ENCODE data around the gene TNFSF12. TPM values are rescaled to one million over a fixed set of nuclear protein-coding genes. Genes with fewer than 3 reads are reported as not detected.

TNFSF12 gene, protein sequence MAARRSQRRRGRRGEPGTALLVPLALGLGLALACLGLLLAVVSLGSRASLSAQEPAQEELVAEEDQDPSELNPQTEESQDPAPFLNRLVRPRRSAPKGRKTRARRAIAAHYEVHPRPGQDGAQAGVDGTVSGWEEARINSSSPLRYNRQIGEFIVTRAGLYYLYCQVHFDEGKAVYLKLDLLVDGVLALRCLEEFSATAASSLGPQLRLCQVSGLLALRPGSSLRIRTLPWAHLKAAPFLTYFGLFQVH
- 4.7 TPM for total RNA-seq

DNA sequence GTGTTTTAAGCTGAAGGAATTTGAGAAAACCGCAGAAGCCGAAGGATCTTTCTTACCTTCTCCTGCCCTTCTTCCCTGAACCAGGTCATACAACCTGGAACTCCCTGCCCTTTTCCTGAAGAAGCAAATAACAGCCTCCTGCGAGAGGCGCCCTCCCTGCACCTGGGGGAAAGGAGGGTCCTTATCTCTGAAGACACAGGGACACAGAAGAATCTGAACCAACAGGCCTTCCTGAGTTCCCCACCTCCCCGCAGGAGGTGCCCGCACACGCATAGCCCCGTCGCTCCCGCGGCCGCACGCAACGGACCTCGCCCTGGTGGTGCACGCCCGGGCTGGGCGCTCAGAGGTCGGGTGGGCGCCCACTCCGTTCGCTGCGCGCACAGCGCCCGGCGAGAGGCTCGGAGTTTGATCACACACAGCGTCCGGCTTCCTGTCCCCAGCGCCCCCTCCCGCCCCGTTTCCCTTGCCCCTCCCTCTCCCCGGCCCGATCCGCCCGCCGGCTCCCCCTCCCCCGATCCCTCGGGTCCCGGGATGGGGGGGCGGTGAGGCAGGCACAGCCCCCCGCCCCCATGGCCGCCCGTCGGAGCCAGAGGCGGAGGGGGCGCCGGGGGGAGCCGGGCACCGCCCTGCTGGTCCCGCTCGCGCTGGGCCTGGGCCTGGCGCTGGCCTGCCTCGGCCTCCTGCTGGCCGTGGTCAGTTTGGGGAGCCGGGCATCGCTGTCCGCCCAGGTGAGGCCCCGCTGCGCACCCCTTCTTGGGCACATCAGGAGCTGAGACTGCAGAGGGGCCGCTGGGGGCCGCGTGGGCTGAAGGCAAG, at the start of gene TNFSF12:
Gene TNFSF12, plus strand, starts transcription at position 474 of the 816 bp plus-strand sequence. Its CDS starts 96 bp downstream, at position 570.
- peaks cover 14 to 20% (median 16%) of the 10 kb centered on the region in 3 donors for H3K4me1 ChIP-seq (ENCODE audit: control insufficient read depth in 3 of 3, insufficient read depth in 3 of 3, low read length in 3 of 3)
- peak within 1 kb of the TSS; percentile 58 for H3K27ac ChIP-seq (ENCODE audit: low read depth, low read length)
- H3K9me3 ChIP-seq (ENCODE audit: control insufficient read depth in 3 of 3, low read length in 3 of 3) = no peaks in the 10 kb centered on the region
- peak within 1 kb of the TSS; percentile 82 to 87 (median 84) for H3K9ac ChIP-seq (ENCODE audit: low read depth in 1 of 3, low read length in 3 of 3)
- peaks cover 0 to 3% (median 0%) of the 10 kb centered on the region in 3 donors for H3K27me3 ChIP-seq (ENCODE audit: control insufficient read depth in 3 of 3, insufficient read depth in 3 of 3, low read length in 3 of 3)
- H3K4me3 ChIP-seq (ENCODE audit: low read length in 3 of 3) = peak within 1 kb of the TSS; percentile 84 to 91 (median 87)
- peaks cover 0 to 12% (median 2%) of the 10 kb centered on the region in 3 donors for H3K36me3 ChIP-seq (ENCODE audit: control insufficient read depth in 3 of 3, insufficient read depth in 3 of 3, low read length in 3 of 3)

GRCh38 chr17:7499161-7499560, 49.7 kb upstream of the TNFSF12 start:
- H3K36me3 ChIP-seq (ENCODE audit: control insufficient read depth in 3 of 3, insufficient read depth in 3 of 3, low read length in 3 of 3) = peaks cover 75 to 79% (median 78%) of the 10 kb centered on the region in 3 donors
- H3K4me1 ChIP-seq (ENCODE audit: control insufficient read depth in 3 of 3, insufficient read depth in 3 of 3, low read length in 3 of 3) = peaks cover 0 to 12% (median 0%) of the 10 kb centered on the region in 3 donors
- no peaks in the 10 kb centered on the region for H3K9me3 ChIP-seq (ENCODE audit: control insufficient read depth in 3 of 3, low read length in 3 of 3)

GRCh38 chr17:7501729-7502128, 47.1 kb upstream of the TNFSF12 start:
- Histone ChIP-seq H3K4me1 (ENCODE audit: control insufficient read depth in 3 of 3, insufficient read depth in 3 of 3, low read length in 3 of 3) (peaks cover 0 to 7% (median 0%) of the 10 kb centered on the region in 3 donors), H3K36me3 (ENCODE audit: control insufficient read depth in 3 of 3, insufficient read depth in 3 of 3, low read length in 3 of 3) (peaks cover 75 to 89% (median 89%) of the 10 kb centered on the region in 3 donors), H3K27ac (ENCODE audit: low read depth, low read length) (no peak overlapping the region), H3K4me3 (ENCODE audit: low read length in 3 of 3) (no peak overlapping the region), H3K9ac (ENCODE audit: low read depth in 1 of 3, low read length in 3 of 3) (no peak overlapping the region), H3K9me3 (ENCODE audit: control insufficient read depth in 3 of 3, low read length in 3 of 3) (no peaks in the 10 kb centered on the region), H3K27me3 (ENCODE audit: control insufficient read depth in 3 of 3, insufficient read depth in 3 of 3, low read length in 3 of 3) (no peaks in the 10 kb centered on the region)

More at GRCh38 chr17:7499161-7499560, 49.7 kb upstream of the TNFSF12 start:
- no peak overlapping the region for H3K9ac ChIP-seq (ENCODE audit: low read depth in 1 of 3, low read length in 3 of 3)
- no peaks in the 10 kb centered on the region for H3K27me3 ChIP-seq (ENCODE audit: control insufficient read depth in 3 of 3, insufficient read depth in 3 of 3, low read length in 3 of 3)
- no peak overlapping the region for H3K4me3 ChIP-seq (ENCODE audit: low read length in 3 of 3)
- no peak overlapping the region for H3K27ac ChIP-seq (ENCODE audit: low read depth, low read length)

- H3K27me3 ChIP-seq (ENCODE audit: control insufficient read depth in 3 of 3, insufficient read depth in 3 of 3, low read length in 3 of 3) = no peaks in the 10 kb centered on the region
- peaks cover 72 to 88% (median 86%) of the 10 kb centered on the region in 3 donors for H3K36me3 ChIP-seq (ENCODE audit: control insufficient read depth in 3 of 3, insufficient read depth in 3 of 3, low read length in 3 of 3)
- H3K9ac ChIP-seq (ENCODE audit: low read depth in 1 of 3, low read length in 3 of 3) = no peak overlapping the region
- no peak overlapping the region for H3K4me3 ChIP-seq (ENCODE audit: low read length in 3 of 3)
- H3K27ac ChIP-seq (ENCODE audit: low read depth, low read length) = no peak overlapping the region
- H3K9me3 ChIP-seq (ENCODE audit: control insufficient read depth in 3 of 3, low read length in 3 of 3) = no peaks in the 10 kb centered on the region
- peaks cover 0 to 5% (median 0%) of the 10 kb centered on the region in 3 donors for H3K4me1 ChIP-seq (ENCODE audit: control insufficient read depth in 3 of 3, insufficient read depth in 3 of 3, low read length in 3 of 3)
These were observed 46.5 kb upstream of the TNFSF12 start for GRCh38 chr17:7502171-7502847.

GRCh38 chr17:7502987-7503386, 45.9 kb upstream of the TNFSF12 start:
- Histone ChIP-seq H3K36me3 (ENCODE audit: control insufficient read depth in 3 of 3, insufficient read depth in 3 of 3, low read length in 3 of 3) (peaks cover 68 to 85% (median 83%) of the 10 kb centered on the region in 3 donors), H3K4me3 (ENCODE audit: low read length in 3 of 3) (no peak overlapping the region), H3K4me1 (ENCODE audit: control insufficient read depth in 3 of 3, insufficient read depth in 3 of 3, low read length in 3 of 3) (peaks cover 0 to 2% (median 0%) of the 10 kb centered on the region in 3 donors), H3K9me3 (ENCODE audit: control insufficient read depth in 3 of 3, low read length in 3 of 3) (no peaks in the 10 kb centered on the region), H3K27ac (ENCODE audit: low read depth, low read length) (no peak overlapping the region), H3K9ac (ENCODE audit: low read depth in 1 of 3, low read length in 3 of 3) (no peak overlapping the region), H3K27me3 (ENCODE audit: control insufficient read depth in 3 of 3, insufficient read depth in 3 of 3, low read length in 3 of 3) (no peaks in the 10 kb centered on the region)

DNA sequence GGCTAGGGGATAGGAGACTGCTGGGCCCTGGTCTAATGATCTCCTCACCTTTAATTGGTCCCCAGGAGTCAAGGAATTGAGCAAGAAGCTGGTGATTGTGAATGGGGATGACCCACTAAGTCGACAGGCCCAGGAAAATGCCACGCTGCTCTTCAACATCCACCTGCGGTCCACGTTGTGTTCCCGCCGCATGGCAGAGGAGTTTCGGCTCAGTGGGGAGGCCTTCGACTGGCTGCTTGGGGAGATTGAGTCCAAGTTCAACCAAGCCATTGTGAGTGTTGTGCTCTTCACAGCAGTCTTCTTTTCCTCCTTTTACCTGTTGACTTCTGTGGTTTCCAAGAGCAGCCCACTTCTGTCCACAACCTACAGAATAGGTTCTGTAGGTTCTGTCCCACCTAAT, 45.3 kb upstream of the TNFSF12 start:
- Histone ChIP-seq H3K4me3 (ENCODE audit: low read length in 3 of 3) (no peak overlapping the region), H3K4me1 (ENCODE audit: control insufficient read depth in 3 of 3, insufficient read depth in 3 of 3, low read length in 3 of 3) (no peaks in the 10 kb centered on the region), H3K9me3 (ENCODE audit: control insufficient read depth in 3 of 3, low read length in 3 of 3) (no peaks in the 10 kb centered on the region), H3K27me3 (ENCODE audit: control insufficient read depth in 3 of 3, insufficient read depth in 3 of 3, low read length in 3 of 3) (no peaks in the 10 kb centered on the region), H3K27ac (ENCODE audit: low read depth, low read length) (no peak overlapping the region), H3K9ac (ENCODE audit: low read depth in 1 of 3, low read length in 3 of 3) (no peak overlapping the region), H3K36me3 (ENCODE audit: control insufficient read depth in 3 of 3, insufficient read depth in 3 of 3, low read length in 3 of 3) (peaks cover 68 to 85% (median 83%) of the 10 kb centered on the region in 3 donors)

GRCh38 chr17:7508145-7508544, 40.7 kb upstream of the TNFSF12 start:
- Histone ChIP-seq H3K27me3 (ENCODE audit: control insufficient read depth in 3 of 3, insufficient read depth in 3 of 3, low read length in 3 of 3) (no peaks in the 10 kb centered on the region), H3K9me3 (ENCODE audit: control insufficient read depth in 3 of 3, low read length in 3 of 3) (no peaks in the 10 kb centered on the region), H3K27ac (ENCODE audit: low read depth, low read length) (no peak overlapping the region), H3K9ac (ENCODE audit: low read depth in 1 of 3, low read length in 3 of 3) (no peak overlapping the region), H3K4me1 (ENCODE audit: control insufficient read depth in 3 of 3, insufficient read depth in 3 of 3, low read length in 3 of 3) (peaks cover 0 to 2% (median 0%) of the 10 kb centered on the region in 3 donors), H3K4me3 (ENCODE audit: low read length in 3 of 3) (no peak overlapping the region), H3K36me3 (ENCODE audit: control insufficient read depth in 3 of 3, insufficient read depth in 3 of 3, low read length in 3 of 3) (peaks cover 69 to 85% (median 83%) of the 10 kb centered on the region in 3 donors)

DNA sequence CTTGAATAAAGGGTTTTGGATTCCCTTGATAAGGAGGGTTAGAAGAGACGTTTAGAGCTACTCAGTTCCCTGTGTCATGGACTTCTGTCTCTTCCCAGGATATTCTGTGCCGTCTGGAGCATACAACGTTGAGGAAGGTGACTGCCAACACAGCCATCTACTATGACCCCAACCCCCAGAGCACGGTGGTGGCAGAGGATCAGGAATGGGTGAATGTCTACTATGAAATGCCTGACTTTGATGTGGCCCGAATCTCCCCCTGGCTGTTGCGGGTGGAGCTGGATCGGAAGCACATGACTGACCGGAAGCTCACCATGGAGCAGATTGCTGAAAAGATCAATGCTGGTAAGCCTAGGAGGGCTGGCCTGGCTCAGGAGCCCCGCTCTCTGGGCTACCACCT, 40.0 kb upstream of the TNFSF12 start:
- Histone ChIP-seq H3K9ac (ENCODE audit: low read depth in 1 of 3, low read length in 3 of 3) (no peak overlapping the region), H3K36me3 (ENCODE audit: control insufficient read depth in 3 of 3, insufficient read depth in 3 of 3, low read length in 3 of 3) (peaks cover 69 to 85% (median 83%) of the 10 kb centered on the region in 3 donors), H3K4me3 (ENCODE audit: low read length in 3 of 3) (no peak overlapping the region), H3K27me3 (ENCODE audit: control insufficient read depth in 3 of 3, insufficient read depth in 3 of 3, low read length in 3 of 3) (no peaks in the 10 kb centered on the region), H3K4me1 (ENCODE audit: control insufficient read depth in 3 of 3, insufficient read depth in 3 of 3, low read length in 3 of 3) (peaks cover 0 to 2% (median 0%) of the 10 kb centered on the region in 3 donors), H3K27ac (ENCODE audit: low read depth, low read length) (no peak overlapping the region), H3K9me3 (ENCODE audit: control insufficient read depth in 3 of 3, low read length in 3 of 3) (no peaks in the 10 kb centered on the region)

- no peak overlapping the region for H3K9ac ChIP-seq (ENCODE audit: low read depth in 1 of 3, low read length in 3 of 3)
- H3K9me3 ChIP-seq (ENCODE audit: control insufficient read depth in 3 of 3, low read length in 3 of 3) = no peaks in the 10 kb centered on the region
- no peak overlapping the region for H3K4me3 ChIP-seq (ENCODE audit: low read length in 3 of 3)
- H3K4me1 ChIP-seq (ENCODE audit: control insufficient read depth in 3 of 3, insufficient read depth in 3 of 3, low read length in 3 of 3) = peaks cover 0 to 2% (median 0%) of the 10 kb centered on the region in 3 donors
- H3K36me3 ChIP-seq (ENCODE audit: control insufficient read depth in 3 of 3, insufficient read depth in 3 of 3, low read length in 3 of 3) = peaks cover 68 to 79% (median 75%) of the 10 kb centered on the region in 3 donors
- no peak overlapping the region for H3K27ac ChIP-seq (ENCODE audit: low read depth, low read length)
- H3K27me3 ChIP-seq (ENCODE audit: control insufficient read depth in 3 of 3, insufficient read depth in 3 of 3, low read length in 3 of 3) = no peaks in the 10 kb centered on the region
These were observed 38.9 kb upstream of the TNFSF12 start for GRCh38 chr17:7509937-7510336.
